Lower leg skin (tissue), 4 donors: ENCODE measurements around the gene INSRR. TPM values are rescaled to one million over a fixed set of nuclear protein-coding genes. Genes with fewer than 3 reads are reported as not detected.

Experiments
- DNase-seq, 2 donors: peaks; one replicate each; pipeline ENCODE4 v3.0.0-alpha.2; 2019; ENCODE audit warnings: low spot score in 2 of 2
- H3K4me3 ChIP-seq: fragments of 200-600 bp; sonication (generic); 2 replicates; pipeline ENCODE4 v1.5.1; 2017; ENCODE audit warnings: mild to moderate bottlenecking, low read depth; ENCODE audit not compliant: poor library complexity, severe bottlenecking
- CTCF ChIP-seq, 3 donors: fragments of 450-650 bp; IDR thresholded peaks; one replicate each; pipeline ENCODE4 v1.5.1; 2016; ENCODE audit warnings: antibody characterized with exemption in 3 of 3, mild to moderate bottlenecking in 3 of 3, moderate library complexity in 2 of 3
- POLR2A ChIP-seq, 2 donors: fragments of 450-650 bp; IDR thresholded peaks; one replicate each; pipeline ENCODE4 v1.6.1; 2016 to 2017; ENCODE audit warnings: antibody characterized with exemption in 2 of 2, mild to moderate bottlenecking in 1 of 2, moderate library complexity in 1 of 2
- WGBS, 2 donors: methylation state at CpG; one replicate each; pipeline ENCODE4 v1.1.5; 2018; 5-methylcytosine and 5-hydroxymethylcytosine counted together
- intact Hi-C: fragments of 100-400 bp; cut with DNase I; formaldehyde crosslinking; loops from one replicate; pipeline ENCODE4 v1.15.0; 2023; ENCODE audit warnings: low total_unique reads
- total RNA-seq, 4 donors: library from RNA; depleted of rRNA; stranded (reverse); fragments of >200 nt; gene quantifications; one replicate each; pipeline ENCODE4 v1.1.0, GENCODE V29; 2016

INSRR gene
- total RNA-seq, 4 donors from 2014 or later, result not detected

GRCh38 chr1:156885314-156885713 is 26.4 kb upstream of the INSRR start:
- 36 to 43% methylated on average over 1 of the region's 1 CpG for WGBS, 2 donors
- no peak for DNase-seq
- intact Hi-C loops, result no loop called here
- no peak overlapping the region for H3K4me3 ChIP-seq
- TF ChIP-seq CTCF (IDR thresholded peaks at IDR 0.05) (no peak), POLR2A (IDR thresholded peaks at IDR 0.05) (no peak)

GRCh38 chr1:156884560-156885184 is 25.8 kb upstream of the INSRR start:
- DNase-seq, result no peak
- 62 to 70% methylated on average over 10 of the region's 10 CpGs for WGBS, 2 donors
- H3K4me3 ChIP-seq, result no peak overlapping the region
- no peak for TF ChIP-seq CTCF (IDR thresholded peaks at IDR 0.05)
- no peak for TF ChIP-seq POLR2A (IDR thresholded peaks at IDR 0.05)
- intact Hi-C loops, result no loop called here

- no peak for DNase-seq
- H3K4me3 ChIP-seq, result no peak overlapping the region
- 65 to 76% methylated on average over 7 of the region's 7 CpGs for WGBS, 2 donors
- no peak for TF ChIP-seq POLR2A (IDR thresholded peaks at IDR 0.05)
- no peak for TF ChIP-seq CTCF (IDR thresholded peaks at IDR 0.05)
- intact Hi-C loops, result no loop called here
These were observed 25.0 kb upstream of the INSRR start for GRCh38 chr1:156883919-156884318.

- no peak overlapping the region for H3K4me3 ChIP-seq
- TF ChIP-seq CTCF (IDR thresholded peaks at IDR 0.05) (no peak), POLR2A (IDR thresholded peaks at IDR 0.05) (no peak)
- no peak for DNase-seq
- 68 to 71% methylated on average over 3 of the region's 3 CpGs for WGBS, 2 donors
- intact Hi-C loops, result no loop called here
These were observed 23.6 kb upstream of the INSRR start for GRCh38 chr1:156882543-156882942.

GRCh38 chr1:156881663-156882062 is 22.7 kb upstream of the INSRR start:
- WGBS, 2 donors, result 37 to 41% methylated on average over 4 of the region's 4 CpGs
- H3K4me3 ChIP-seq, result no peak overlapping the region
- intact Hi-C loops, result no loop called here
- TF ChIP-seq CTCF (IDR thresholded peaks at IDR 0.05) (no peak), POLR2A (IDR thresholded peaks at IDR 0.05) (no peak)
- DNase-seq, result no peak

- 56 to 69% methylated on average over 9 to 10 of the region's 10 CpGs for WGBS, 2 donors
- no peak for TF ChIP-seq CTCF (IDR thresholded peaks at IDR 0.05)
- TF ChIP-seq POLR2A (IDR thresholded peaks at IDR 0.05), result no peak
These were observed 22.2 kb upstream of the INSRR start for GRCh38 chr1:156881101-156881500.

More at GRCh38 chr1:156881101-156881500, 22.2 kb upstream of the INSRR start:
- no peak for DNase-seq
- intact Hi-C loops, result no loop called here
- no peak overlapping the region for H3K4me3 ChIP-seq
